ENCODE measurements around the gene RGMB. TPM values are rescaled to one million over a fixed set of nuclear protein-coding genes. Genes with fewer than 3 reads are reported as not detected.

The RGMB gene, protein sequence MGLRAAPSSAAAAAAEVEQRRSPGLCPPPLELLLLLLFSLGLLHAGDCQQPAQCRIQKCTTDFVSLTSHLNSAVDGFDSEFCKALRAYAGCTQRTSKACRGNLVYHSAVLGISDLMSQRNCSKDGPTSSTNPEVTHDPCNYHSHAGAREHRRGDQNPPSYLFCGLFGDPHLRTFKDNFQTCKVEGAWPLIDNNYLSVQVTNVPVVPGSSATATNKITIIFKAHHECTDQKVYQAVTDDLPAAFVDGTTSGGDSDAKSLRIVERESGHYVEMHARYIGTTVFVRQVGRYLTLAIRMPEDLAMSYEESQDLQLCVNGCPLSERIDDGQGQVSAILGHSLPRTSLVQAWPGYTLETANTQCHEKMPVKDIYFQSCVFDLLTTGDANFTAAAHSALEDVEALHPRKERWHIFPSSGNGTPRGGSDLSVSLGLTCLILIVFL
- 7.8 and 62.9 TPM in 2 replicates for total RNA-seq (ENCODE audit: low replicate concordance)

DNA sequence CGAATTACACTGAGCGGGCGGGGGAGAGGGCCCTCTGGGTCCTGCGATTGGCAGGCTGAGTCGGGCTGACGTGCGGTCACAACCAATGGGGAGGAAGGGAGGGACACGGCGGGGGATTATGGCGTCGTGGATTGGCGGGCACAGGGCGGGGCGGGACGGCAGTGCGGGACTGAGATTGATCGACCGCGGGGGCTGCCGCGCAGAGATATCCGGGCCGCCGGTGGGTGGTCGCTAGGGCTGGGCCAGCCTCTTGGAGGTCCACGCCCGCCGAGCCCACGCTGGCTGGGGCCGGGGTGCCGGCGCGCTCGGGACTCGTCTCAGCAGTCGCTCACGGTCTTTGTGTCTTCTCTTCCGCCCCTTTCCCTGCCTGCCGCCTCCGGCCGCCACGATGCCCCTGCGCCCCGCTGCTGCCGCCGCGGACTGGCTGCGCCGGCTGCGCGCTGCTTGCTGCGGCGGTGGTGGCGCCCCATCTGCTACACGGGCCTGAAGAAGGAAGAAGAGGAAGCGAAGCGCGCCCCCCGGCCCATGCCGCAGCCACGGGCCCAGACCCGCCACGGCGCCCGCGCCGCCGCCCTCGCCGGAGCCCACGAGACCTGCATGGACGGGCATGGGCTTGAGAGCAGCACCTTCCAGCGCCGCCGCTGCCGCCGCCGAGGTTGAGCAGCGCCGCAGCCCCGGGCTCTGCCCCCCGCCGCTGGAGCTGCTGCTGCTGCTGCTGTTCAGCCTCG lies at the start of gene RGMB:
TSS of gene RGMB (plus strand) at position 200 of the 728 bp plus-strand sequence. CDS start at position 608, 408 bp downstream.

Other genes with a start within 250 kb of the RGMB start
- gene CHD1, start 155.3 kb downstream of the RGMB start, total RNA-seq (ENCODE audit: low replicate concordance): 16.8 and 31.6 TPM in 2 replicates

Measured in smooth muscle cell of the coronary artery (primary cell).